HFFc6 (cell line): ENCODE data around the gene STK11IP. TPM values are rescaled to one million over a fixed set of nuclear protein-coding genes. Genes with fewer than 3 reads are reported as not detected.
A peak's percentile ranks its signal among the peaks of the same experiment; 100 is the strongest.

Experiments
- DNase-seq: peaks from one replicate; pipeline ENCODE4 v3.0.0-alpha.2; 2018
- H3K27ac Mint-ChIP-seq: 2 replicates; pipeline ENCODE4 v1.8.0; 2020; ENCODE audit warnings: mild to moderate bottlenecking, mixed read lengths
- H3K27me3 Mint-ChIP-seq: 2 replicates; pipeline ENCODE4 v1.8.0; 2021; ENCODE audit warnings: mild to moderate bottlenecking, moderate library complexity, mixed read lengths; ENCODE audit not compliant: insufficient read depth
- H3K36me3 Mint-ChIP-seq: 2 replicates; pipeline ENCODE4 v1.8.0; 2021; ENCODE audit warnings: low read depth, mixed read lengths
- H3K4me1 Mint-ChIP-seq: 2 replicates; pipeline ENCODE4 v1.8.0; 2020; ENCODE audit warnings: low read depth, mixed read lengths
- H3K4me3 Mint-ChIP-seq: 2 replicates; pipeline ENCODE4 v1.8.0; 2020; ENCODE audit warnings: mild to moderate bottlenecking, moderate library complexity, mixed read lengths
- H3K9me3 Mint-ChIP-seq: 2 replicates; pipeline ENCODE4 v1.8.0; 2020; ENCODE audit warnings: mild to moderate bottlenecking, mixed read lengths
- CTCF ChIP-seq: fragments of 200-600 bp; sonication (generic); IDR thresholded peaks from 2 replicates; pipeline ENCODE4 v1.5.0; 2021; ENCODE audit warnings: antibody characterized with exemption, mild to moderate bottlenecking
- total RNA-seq, 6 experiments: library from RNA; stranded (reverse); fragmentation: NEBNext Ultra II Directional; extraction: Animal tissue kit (Norgen Biotek cat#: 25700); gene quantifications; 2 replicates in 1 of 6; 3 replicates in 5 of 6; pipeline ENCODE4 v1.2.3, GENCODE V29; 2021

Gene STK11IP
- total RNA-seq, 6 experiments from 2014 or later = 17.4 to 21.5 (median 18.9) TPM

DNA sequence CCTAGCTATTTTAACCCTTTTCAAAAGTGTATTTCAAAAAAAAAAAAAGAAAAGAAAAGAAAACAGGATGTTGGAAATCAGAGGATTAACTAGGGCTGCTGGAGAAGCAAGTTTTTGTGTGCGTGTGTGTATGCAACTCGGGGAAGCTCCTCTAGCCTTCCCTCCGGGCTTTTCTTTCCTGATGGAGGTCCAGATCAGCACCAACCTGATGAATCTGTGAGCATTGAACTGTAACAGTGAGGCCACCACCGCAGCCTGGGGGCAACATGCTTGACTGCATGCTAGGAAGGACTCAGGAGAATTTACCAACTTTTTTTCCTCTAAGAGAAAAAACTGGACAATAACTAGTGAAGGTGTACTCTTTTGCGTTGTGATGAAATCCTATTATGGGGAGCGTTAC is 28.6 kb upstream of the STK11IP start:
- no peak for TF ChIP-seq CTCF
- Mint-ChIP-seq H3K4me3 (no peak overlapping the region), H3K27ac (no peak overlapping the region), H3K27me3 (peaks cover 5% of the 10 kb centered on the region), H3K36me3 (peaks cover 22% of the 10 kb centered on the region), H3K4me1 (peaks cover 17% of the 10 kb centered on the region), H3K9me3 (no peaks in the 10 kb centered on the region)
- no peak for DNase-seq

- H3K36me3 Mint-ChIP-seq = peaks cover 19% of the 10 kb centered on the region
- peaks cover 5% of the 10 kb centered on the region for H3K27me3 Mint-ChIP-seq
- DNase-seq = no peak
- H3K27ac Mint-ChIP-seq = no peak overlapping the region
- H3K4me1 Mint-ChIP-seq = peaks cover 17% of the 10 kb centered on the region
- no peak for TF ChIP-seq CTCF
- no peaks in the 10 kb centered on the region for H3K9me3 Mint-ChIP-seq
- peak overlapping the region; percentile 76 for H3K4me3 Mint-ChIP-seq
Observed at GRCh38 chr2:219569635-219570034, 28.0 kb upstream of the STK11IP start.

DNA sequence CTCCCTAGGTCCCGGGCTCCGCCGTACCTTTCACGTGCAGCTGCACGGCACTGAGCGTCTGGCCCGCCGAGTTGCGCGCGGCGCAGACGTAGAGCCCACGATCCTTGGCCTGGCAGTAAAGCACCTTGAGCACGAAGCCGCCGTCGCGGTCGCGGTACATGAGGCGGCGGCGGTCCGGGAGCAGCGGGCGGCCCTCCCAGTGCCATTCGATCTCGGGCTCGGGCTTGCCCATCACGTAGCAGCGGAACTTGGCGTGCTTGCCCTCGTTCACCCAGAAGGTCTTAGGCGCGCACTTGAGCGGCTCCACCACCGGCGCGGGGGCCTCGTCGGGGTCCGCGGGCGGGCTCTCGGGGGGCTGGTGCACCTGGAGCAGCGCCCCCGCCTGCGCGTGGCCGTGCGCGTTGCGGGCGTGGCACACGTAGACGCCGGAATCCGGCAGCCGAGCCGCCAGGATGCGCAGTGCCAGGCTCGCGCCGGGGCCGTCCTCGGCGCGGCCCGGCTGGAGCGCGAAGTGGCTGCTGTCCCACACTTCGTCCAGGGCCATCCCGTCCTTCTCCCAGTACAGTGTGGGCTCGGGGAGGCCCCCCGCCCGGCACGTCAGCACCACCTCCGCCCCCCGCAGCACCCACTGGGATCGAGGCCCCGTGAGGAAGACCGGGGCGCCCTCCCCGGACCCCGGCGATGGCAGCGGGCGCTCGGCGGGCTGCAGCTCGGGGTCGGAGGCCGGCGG is 27.3 kb upstream of the STK11IP start:
- Mint-ChIP-seq H3K9me3 (no peaks in the 10 kb centered on the region), H3K36me3 (peaks cover 18% of the 10 kb centered on the region), H3K4me3 (peak overlapping the region; percentile 76), H3K27ac (peak overlapping the region; percentile 51; the same call in 1 of the 2 replicates), H3K27me3 (peaks cover 7% of the 10 kb centered on the region), H3K4me1 (peaks cover 17% of the 10 kb centered on the region)
- peak; percentile 44; the same call in 1 of the 2 replicates for TF ChIP-seq CTCF
- no peak for DNase-seq

DNA sequence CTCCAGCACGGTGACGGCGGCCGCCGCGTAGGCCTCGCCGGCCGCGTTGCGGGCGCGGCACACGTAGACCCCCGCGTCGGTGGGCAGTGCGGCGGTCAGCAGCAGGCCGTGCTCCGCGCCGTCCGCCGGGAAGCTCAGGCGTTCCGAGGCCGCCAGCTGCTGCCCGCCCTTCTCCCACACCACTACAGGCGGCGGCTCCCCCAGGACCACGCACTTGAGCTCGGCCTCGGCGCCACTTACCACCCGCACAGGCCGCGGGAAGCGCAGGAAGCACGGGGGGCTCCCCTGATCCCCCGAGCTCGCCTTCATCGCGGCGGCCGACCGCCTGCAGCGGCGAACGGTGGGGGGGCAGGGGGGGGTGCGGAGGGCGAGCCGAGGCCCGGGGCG is 26.7 kb upstream of the STK11IP start:
- peaks cover 18% of the 10 kb centered on the region for H3K36me3 Mint-ChIP-seq
- no peaks in the 10 kb centered on the region for H3K9me3 Mint-ChIP-seq
- H3K4me3 Mint-ChIP-seq = peak overlapping the region; percentile 45
- H3K4me1 Mint-ChIP-seq = peaks cover 17% of the 10 kb centered on the region
- no peak overlapping the region for H3K27ac Mint-ChIP-seq
- no peak for TF ChIP-seq CTCF
- no peak for DNase-seq
- H3K27me3 Mint-ChIP-seq = peaks cover 10% of the 10 kb centered on the region

DNA sequence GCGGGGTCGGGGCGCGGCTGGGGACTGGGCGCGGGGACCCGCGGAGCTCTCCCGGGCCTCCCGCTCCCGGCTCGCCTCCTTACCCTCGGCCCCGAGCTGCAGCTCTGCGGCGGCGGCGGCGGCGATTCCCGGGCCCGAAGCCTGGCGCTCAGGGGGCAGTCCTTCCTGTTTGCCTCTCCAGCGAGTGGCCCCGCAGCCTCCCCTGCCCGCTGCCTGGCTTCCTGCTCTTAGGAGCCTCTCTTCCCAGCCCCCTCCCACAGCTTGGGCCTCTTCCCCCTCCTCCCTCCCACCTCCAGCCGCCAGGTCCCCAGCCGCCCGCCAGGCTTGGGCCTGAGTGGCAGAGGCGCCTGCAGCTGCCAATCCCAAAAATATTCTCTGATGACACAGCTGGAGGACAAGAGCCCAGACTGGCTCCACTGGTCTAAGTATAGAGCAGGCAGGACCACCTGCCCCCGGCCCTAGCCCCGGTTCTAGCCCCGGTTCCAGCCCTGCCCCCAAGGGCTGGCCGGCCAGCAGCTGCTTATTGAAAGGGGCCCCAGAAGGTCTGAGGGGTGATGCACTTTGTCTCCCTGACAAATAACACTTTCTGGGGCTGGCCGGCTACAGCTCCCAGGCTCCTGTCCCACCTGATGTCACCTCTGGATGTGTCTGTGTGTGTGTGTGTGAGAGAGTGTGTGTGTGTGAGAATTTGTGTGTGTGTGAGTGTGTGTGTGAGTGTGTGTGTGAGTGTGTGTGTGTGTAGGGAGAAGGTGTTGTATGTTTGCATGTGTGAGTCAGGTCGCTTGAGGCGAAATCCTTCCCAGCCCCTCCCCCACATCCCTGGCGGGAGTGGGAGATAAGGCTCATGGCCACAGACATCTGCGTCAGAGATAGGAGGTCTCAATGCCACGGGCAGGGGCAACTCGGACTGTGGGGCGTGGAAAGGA is 26.1 kb upstream of the STK11IP start, which contains the start of gene OBSL1:
TSS of gene OBSL1 (minus strand) at position 229 of the 926 bp plus-strand sequence. CDS start 307 bp downstream, outside the sequence.
- TF ChIP-seq CTCF = no peak
- DNase-seq = peak; percentile 38
- Mint-ChIP-seq H3K4me1 (peaks cover 17% of the 10 kb centered on the region), H3K9me3 (no peaks in the 10 kb centered on the region), H3K36me3 (peaks cover 14% of the 10 kb centered on the region), H3K27ac (peak within 1 kb of the TSS; percentile 53), H3K4me3 (peak within 1 kb of the TSS; percentile 70), H3K27me3 (peaks cover 14% of the 10 kb centered on the region)
